Measurements from ENCODE around the gene NT5C3A.

DNA sequence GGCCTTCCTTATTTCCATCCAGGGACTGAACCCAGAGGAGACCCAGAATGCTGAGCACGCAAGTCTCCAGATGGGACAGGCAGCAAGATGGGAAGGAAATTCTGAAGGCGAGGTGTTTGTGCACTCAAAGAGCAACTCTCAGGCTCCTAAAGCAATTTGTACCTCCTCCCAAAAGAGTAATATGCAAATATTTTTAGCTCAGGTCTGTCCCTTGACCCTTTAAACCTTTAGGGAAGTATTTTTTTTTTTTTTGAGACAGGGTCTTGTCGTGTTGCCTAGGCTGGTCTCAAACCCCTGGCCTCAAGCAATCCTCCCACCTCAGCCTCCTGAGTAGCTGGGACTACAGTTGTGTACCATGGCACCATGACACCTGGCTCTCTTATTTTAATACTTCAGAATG is 38.2 kb upstream of the NT5C3A start:
- TF ChIP-seq CTCF (conservative IDR thresholded peaks at IDR 0.05 in 1 of 2, IDR thresholded peaks at IDR 0.05 in 1 of 2; ENCODE audit: extremely low read depth in 1 of 2, insufficient read depth in 1 of 2, low read depth in 1 of 2, low read length in 2 of 2) = no peak
- no peak for TF ChIP-seq EZH2 (IDR thresholded peaks at IDR 0.05; ENCODE audit: borderline replicate concordance, low read length)
